OCI-LY7 (cell line): ENCODE data around the gene JPH3. TPM values are rescaled to one million over a fixed set of nuclear protein-coding genes. Genes with fewer than 3 reads are reported as not detected.

Experiments used
- BruUV-seq: library from RNA; stranded (reverse); fragments of 400-500 nt; replicated peaks from 2 replicates; lab custom pipeline; 2021; lab: Mats Ljungman, UMichigan
- CTCF ChIA-PET: fragments of 300-600 bp; sonication (Branson Sonifier 250); formaldehyde crosslinking; loops from one replicate; lab custom pipeline; 2022; ENCODE audit warnings: antibody characterized with exemption; ENCODE audit not compliant: unreplicated experiment; lab: Charles Lee
- POLR2A ChIA-PET: fragments of 300-600 bp; sonication (Branson Sonifier 250); formaldehyde crosslinking; loops from one replicate; lab custom pipeline; 2022; ENCODE audit warnings: antibody characterized with exemption; lab: Charles Lee
- DNase-seq: peaks from one replicate; pipeline ENCODE4 v3.0.0-alpha.2; 2015; ENCODE audit warnings: low spot score
- H2AFZ ChIP-seq: fragments of 200-600 bp; sonication (generic), shearing (Covaris generic); 2 replicates; pipeline ENCODE4 v1.6.1; 2014; ENCODE audit warnings: mild to moderate bottlenecking, antibody characterized with exemption, low read length, moderate library complexity
- H3K27ac ChIP-seq: fragments of 200-600 bp; sonication (generic); 2 replicates; pipeline ENCODE4 v1.5.1; 2014; ENCODE audit warnings: mixed run types, low read depth, mild to moderate bottlenecking, moderate library complexity, low read length, inconsistent platforms; ENCODE audit not compliant: poor library complexity, severe bottlenecking
- H3K36me3 ChIP-seq: fragments of 200-600 bp; sonication (generic); 2 replicates; pipeline ENCODE4 v1.6.1; 2014; ENCODE audit warnings: mild to moderate bottlenecking, antibody characterized with exemption, low read length, moderate library complexity, mixed read lengths; ENCODE audit not compliant: insufficient read depth
- H3K4me1 ChIP-seq: fragments of 200-600 bp; sonication (generic); 2 replicates; pipeline ENCODE4 v1.5.1; 2014; ENCODE audit warnings: mild to moderate bottlenecking, low read length; ENCODE audit not compliant: insufficient read depth, poor library complexity, severe bottlenecking
- H3K4me2 ChIP-seq: fragments of 200-600 bp; sonication (generic); 2 replicates; pipeline ENCODE4 v1.6.1; 2014; ENCODE audit warnings: mild to moderate bottlenecking, low read length
- H3K4me3 ChIP-seq: fragments of 200-600 bp; sonication (generic); 2 replicates; pipeline ENCODE4 v1.5.1; 2014; ENCODE audit warnings: mild to moderate bottlenecking, low read depth, low read length; ENCODE audit not compliant: poor library complexity, severe bottlenecking
- H3K79me2 ChIP-seq: fragments of 200-600 bp; sonication (generic); 2 replicates; pipeline ENCODE4 v1.6.1; 2016; ENCODE audit warnings: low read depth, mild to moderate bottlenecking, low read length, moderate library complexity, mixed read lengths; ENCODE audit not compliant: insufficient read depth
- H3K9me2 ChIP-seq: fragments of 200-600 bp; sonication (generic); 2 replicates; pipeline ENCODE4 v1.6.1; 2016; ENCODE audit warnings: mild to moderate bottlenecking, low read length, mixed read lengths; ENCODE audit not compliant: insufficient read depth
- H3K9me3 ChIP-seq: fragments of 200-600 bp; sonication (generic); 2 replicates; pipeline ENCODE4 v1.6.1; 2014; ENCODE audit warnings: mild to moderate bottlenecking, mixed run types, low read length, mixed read lengths
- H4K20me1 ChIP-seq: fragments of 200-600 bp; sonication (generic); 2 replicates; pipeline ENCODE4 v1.6.1; 2014; ENCODE audit warnings: mild to moderate bottlenecking, antibody characterized with exemption, low read length, moderate library complexity, mixed read lengths; ENCODE audit not compliant: insufficient read depth
- EZH2phosphoT487 ChIP-seq: fragments of 200-600 bp; sonication (generic); IDR thresholded peaks from 2 replicates; pipeline ENCODE4 v1.6.1; 2018; ENCODE audit warnings: low read depth, borderline replicate concordance, mild to moderate bottlenecking, mixed run types, antibody characterized with exemption, low read length, moderate library complexity, mixed read lengths
- intact Hi-C: fragments of 100-400 bp; cut with micrococcal nuclease; formaldehyde crosslinking; loops from one replicate; pipeline ENCODE4 v1.10.0; 2022; ENCODE audit not compliant: unreplicated experiment
- total RNA-seq, 2 experiments: library from RNA; depleted of rRNA in 1 of 2; stranded (reverse); fragments of >200 nt in 1 of 2; shearing (Covaris generic) in 1 of 2; gene quantifications; 2 replicates each; pipeline ENCODE4 v1.2.3, GENCODE V29; 2014 to 2022
- TF ChIP-seq, protein P1 (sequence below): fragments of 200-600 bp; sonication (generic); conservative IDR thresholded peaks from 2 replicates; pipeline ENCODE4 v1.5.1; 2014; ENCODE audit warnings: mild to moderate bottlenecking, antibody characterized with exemption, low read length, moderate library complexity, mixed read lengths

Gene JPH3
- total RNA-seq, 2 experiments from 2014 or later = not detected

DNA sequence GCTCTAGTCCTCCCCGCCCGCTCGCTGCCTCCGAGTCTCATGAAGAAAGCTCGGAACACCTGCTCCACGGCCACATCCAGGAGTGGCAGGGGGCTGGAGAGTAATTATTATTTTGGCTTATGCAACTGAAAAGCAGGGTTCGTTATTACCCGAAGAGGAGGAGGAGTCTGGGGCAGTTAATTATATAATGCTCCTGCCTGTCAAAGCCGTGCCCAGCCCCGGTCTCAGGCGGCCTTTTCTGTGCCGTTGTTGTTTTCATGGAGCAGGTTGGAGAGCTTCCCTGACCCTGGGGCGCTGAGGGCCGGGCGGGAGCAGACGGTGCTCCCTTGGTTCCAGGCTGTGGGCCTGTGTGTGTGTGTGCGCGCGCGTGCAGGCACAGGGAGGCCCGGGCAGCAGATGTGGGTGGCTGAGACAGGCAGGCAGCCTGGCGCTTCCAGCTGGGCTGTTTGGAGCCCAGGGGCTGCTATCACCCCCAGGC is 2.4 kb downstream of the JPH3 start:
- no peak overlapping the region for H3K4me3 ChIP-seq
- H3K36me3 ChIP-seq = no peaks in the 10 kb centered on the region
- H3K4me2 ChIP-seq = no peak overlapping the region
- DNase-seq = no peak
- H3K9me3 ChIP-seq = no peaks in the 10 kb centered on the region
- intact Hi-C loops = no loop called here
- POLR2A ChIA-PET = no interaction called here
- no peaks in the 10 kb centered on the region for H3K79me2 ChIP-seq
- no peaks in the 10 kb centered on the region for H3K4me1 ChIP-seq
- no peak overlapping the region for H3K27ac ChIP-seq
- no peaks in the 10 kb centered on the region for H4K20me1 ChIP-seq
- no peak overlapping the region for H2AFZ ChIP-seq
- BruUV-seq = no TSS peak
- TF ChIP-seq, protein P1, sequence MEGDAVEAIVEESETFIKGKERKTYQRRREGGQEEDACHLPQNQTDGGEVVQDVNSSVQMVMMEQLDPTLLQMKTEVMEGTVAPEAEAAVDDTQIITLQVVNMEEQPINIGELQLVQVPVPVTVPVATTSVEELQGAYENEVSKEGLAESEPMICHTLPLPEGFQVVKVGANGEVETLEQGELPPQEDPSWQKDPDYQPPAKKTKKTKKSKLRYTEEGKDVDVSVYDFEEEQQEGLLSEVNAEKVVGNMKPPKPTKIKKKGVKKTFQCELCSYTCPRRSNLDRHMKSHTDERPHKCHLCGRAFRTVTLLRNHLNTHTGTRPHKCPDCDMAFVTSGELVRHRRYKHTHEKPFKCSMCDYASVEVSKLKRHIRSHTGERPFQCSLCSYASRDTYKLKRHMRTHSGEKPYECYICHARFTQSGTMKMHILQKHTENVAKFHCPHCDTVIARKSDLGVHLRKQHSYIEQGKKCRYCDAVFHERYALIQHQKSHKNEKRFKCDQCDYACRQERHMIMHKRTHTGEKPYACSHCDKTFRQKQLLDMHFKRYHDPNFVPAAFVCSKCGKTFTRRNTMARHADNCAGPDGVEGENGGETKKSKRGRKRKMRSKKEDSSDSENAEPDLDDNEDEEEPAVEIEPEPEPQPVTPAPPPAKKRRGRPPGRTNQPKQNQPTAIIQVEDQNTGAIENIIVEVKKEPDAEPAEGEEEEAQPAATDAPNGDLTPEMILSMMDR = no peak
- no peak for TF ChIP-seq EZH2phosphoT487
- CTCF ChIA-PET = no interaction called here
- H3K9me2 ChIP-seq = no peaks in the 10 kb centered on the region

DNA sequence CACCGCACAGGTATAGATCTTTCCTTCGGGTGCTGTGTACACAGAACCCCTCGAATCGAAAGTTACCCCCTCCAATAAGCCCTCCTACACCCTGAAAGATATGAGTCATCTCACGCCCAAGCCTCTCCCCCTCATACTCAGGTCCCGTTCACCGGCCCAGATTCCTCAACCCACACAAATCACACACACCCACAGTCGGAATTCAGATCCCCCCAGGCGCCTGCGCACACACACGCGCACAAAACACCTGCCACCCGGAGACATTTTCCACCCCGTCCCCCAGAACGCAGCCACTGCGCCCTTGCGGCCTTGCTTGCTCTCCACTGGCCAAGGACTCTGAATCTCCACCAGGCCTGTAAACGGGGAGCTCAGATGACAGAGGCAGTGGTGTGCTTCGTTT is 4.9 kb downstream of the JPH3 start:
- no peaks in the 10 kb centered on the region for H3K9me2 ChIP-seq
- no peak overlapping the region for H3K4me2 ChIP-seq
- H3K36me3 ChIP-seq = no peaks in the 10 kb centered on the region
- intact Hi-C loops = no loop called here
- H3K9me3 ChIP-seq = no peaks in the 10 kb centered on the region
- ChIA-PET POLR2A (no interaction called here), CTCF (no interaction called here)
- no TSS peak for BruUV-seq
- DNase-seq = no peak
- H3K79me2 ChIP-seq = no peaks in the 10 kb centered on the region
- H3K4me1 ChIP-seq = no peaks in the 10 kb centered on the region
- H2AFZ ChIP-seq = no peak overlapping the region
- TF ChIP-seq, protein P1 = no peak
- no peak for TF ChIP-seq EZH2phosphoT487
- no peak overlapping the region for H3K4me3 ChIP-seq
- no peak overlapping the region for H3K27ac ChIP-seq
- no peaks in the 10 kb centered on the region for H4K20me1 ChIP-seq

DNA sequence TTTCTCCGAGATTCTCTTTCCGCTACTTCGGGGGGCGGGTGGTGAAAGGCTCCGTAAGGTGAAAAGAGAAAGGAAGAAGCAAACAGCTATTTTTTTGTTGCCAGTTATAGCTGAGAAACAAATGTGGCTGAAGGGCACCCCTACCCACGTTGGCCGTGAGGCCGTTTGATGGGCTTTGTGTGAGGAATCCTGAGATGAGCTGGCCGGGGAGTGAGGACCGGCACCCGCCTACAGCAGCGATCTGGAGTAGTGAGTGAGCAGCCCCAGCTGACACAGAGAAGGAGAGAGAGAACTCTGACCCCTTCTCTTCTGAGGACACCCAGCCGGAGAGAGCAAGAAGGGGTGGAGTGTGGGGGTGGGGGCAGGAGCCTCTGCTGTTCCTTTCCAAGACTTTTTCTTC is 5.6 kb downstream of the JPH3 start:
- Histone ChIP-seq H3K4me1 (no peaks in the 10 kb centered on the region), H3K9me2 (no peaks in the 10 kb centered on the region), H3K36me3 (no peaks in the 10 kb centered on the region), H2AFZ (no peak overlapping the region), H3K9me3 (no peaks in the 10 kb centered on the region), H3K4me3 (no peak overlapping the region), H3K79me2 (no peaks in the 10 kb centered on the region), H4K20me1 (no peaks in the 10 kb centered on the region), H3K4me2 (no peak overlapping the region), H3K27ac (no peak overlapping the region)
- ChIA-PET CTCF (no interaction called here), POLR2A (no interaction called here)
- BruUV-seq = no TSS peak
- intact Hi-C loops = no loop called here
- DNase-seq = no peak
- no peak for TF ChIP-seq EZH2phosphoT487
- TF ChIP-seq, protein P1 = no peak
